ENCODE data around the gene CDC45.

GRCh38 chr22:19497245-19497644, 17.5 kb downstream of the CDC45 start:
- no peak for TF ChIP-seq CTCF (IDR thresholded peaks at IDR 0.05)
- no peak for TF ChIP-seq ZFX (IDR thresholded peaks at IDR 0.05; ENCODE audit: borderline replicate concordance)

Data from 22Rv1 (cell line).